Measurements from ENCODE around the gene CLASP1.

GRCh38 chr2:121577381-121577780, 71.9 kb downstream of the CLASP1 start:
- no peak for TF ChIP-seq EZH2phosphoT487 (IDR thresholded peaks at IDR 0.05)
- TF ChIP-seq, protein P1, sequence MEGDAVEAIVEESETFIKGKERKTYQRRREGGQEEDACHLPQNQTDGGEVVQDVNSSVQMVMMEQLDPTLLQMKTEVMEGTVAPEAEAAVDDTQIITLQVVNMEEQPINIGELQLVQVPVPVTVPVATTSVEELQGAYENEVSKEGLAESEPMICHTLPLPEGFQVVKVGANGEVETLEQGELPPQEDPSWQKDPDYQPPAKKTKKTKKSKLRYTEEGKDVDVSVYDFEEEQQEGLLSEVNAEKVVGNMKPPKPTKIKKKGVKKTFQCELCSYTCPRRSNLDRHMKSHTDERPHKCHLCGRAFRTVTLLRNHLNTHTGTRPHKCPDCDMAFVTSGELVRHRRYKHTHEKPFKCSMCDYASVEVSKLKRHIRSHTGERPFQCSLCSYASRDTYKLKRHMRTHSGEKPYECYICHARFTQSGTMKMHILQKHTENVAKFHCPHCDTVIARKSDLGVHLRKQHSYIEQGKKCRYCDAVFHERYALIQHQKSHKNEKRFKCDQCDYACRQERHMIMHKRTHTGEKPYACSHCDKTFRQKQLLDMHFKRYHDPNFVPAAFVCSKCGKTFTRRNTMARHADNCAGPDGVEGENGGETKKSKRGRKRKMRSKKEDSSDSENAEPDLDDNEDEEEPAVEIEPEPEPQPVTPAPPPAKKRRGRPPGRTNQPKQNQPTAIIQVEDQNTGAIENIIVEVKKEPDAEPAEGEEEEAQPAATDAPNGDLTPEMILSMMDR (IDR thresholded peaks at IDR 0.05), result no peak
